ENCODE measurements around the gene ARL14EP.

GRCh38 chr11:30345644-30346043 is 22.7 kb downstream of the ARL14EP start:
- TF ChIP-seq EZH2 (IDR thresholded peaks at IDR 0.05) (no peak), POLR2AphosphoS5 (IDR thresholded peaks at IDR 0.05; ENCODE audit: borderline replicate concordance, low read depth, low read length) (no peak), FOXP2 (optimal IDR thresholded peaks at IDR 0.05; ENCODE audit: control extremely low read depth, extremely low read length, insufficient read depth) (no peak)

Measured in SK-N-MC (cell line).